Activated T-helper 1 cell treated with anti-CD3 and anti-CD28 coated beads, Interleukin-12 subunit alpha, Interleukin-12 subunit beta, Interleukin-2, Interleukin-4 antibody, amounts not matched to agents 30 ng/mL and 10 ng/mL and 1 ng/mL, durations not matched to agents 14 hours and 24 hours and 36 hours (primary cell): Measurements from ENCODE around the gene OR1A2. TPM values are rescaled to one million over a fixed set of nuclear protein-coding genes. Genes with fewer than 3 reads are reported as not detected.
"Not testable (repeated sequence)": the region's sequence is repeated elsewhere in the genome, so short reads cannot be mapped to it uniquely, and the experiment has no call there.

Source experiments
- DNase-seq: peaks from one replicate; pipeline ENCODE4 v3.0.0; 2021; ENCODE audit warnings: low spot score
- H3K27ac Mint-ChIP-seq: one replicate; pipeline ENCODE4 v1.8.0; 2021; ENCODE audit warnings: mild to moderate bottlenecking, mixed read lengths
- H3K27me3 Mint-ChIP-seq: one replicate; pipeline ENCODE4 v1.8.0; 2022; ENCODE audit warnings: mild to moderate bottlenecking, moderate library complexity, mixed read lengths; ENCODE audit not compliant: insufficient read depth
- H3K36me3 Mint-ChIP-seq: one replicate; pipeline ENCODE4 v1.8.0; 2021; ENCODE audit warnings: low read depth, mixed read lengths
- H3K4me1 Mint-ChIP-seq: one replicate; pipeline ENCODE4 v1.8.0; 2021; ENCODE audit warnings: low read depth, mixed read lengths
- H3K4me3 Mint-ChIP-seq: one replicate; pipeline ENCODE4 v1.8.0; 2021; ENCODE audit warnings: mild to moderate bottlenecking, moderate library complexity, mixed read lengths
- H3K9me3 Mint-ChIP-seq: one replicate; pipeline ENCODE4 v1.8.0; 2021; ENCODE audit warnings: mixed read lengths
- intact Hi-C: fragments of 100-400 bp; cut with micrococcal nuclease; formaldehyde crosslinking; loops from one replicate; pipeline ENCODE4 v1.15.1; 2024
- total RNA-seq: library from RNA; stranded (reverse); gene quantifications from 2 replicates; pipeline ENCODE4 v1.2.3, GENCODE V29; 2022

OR1A2 gene
- total RNA-seq, 1 donor from 2014 or later: not detected

DNA sequence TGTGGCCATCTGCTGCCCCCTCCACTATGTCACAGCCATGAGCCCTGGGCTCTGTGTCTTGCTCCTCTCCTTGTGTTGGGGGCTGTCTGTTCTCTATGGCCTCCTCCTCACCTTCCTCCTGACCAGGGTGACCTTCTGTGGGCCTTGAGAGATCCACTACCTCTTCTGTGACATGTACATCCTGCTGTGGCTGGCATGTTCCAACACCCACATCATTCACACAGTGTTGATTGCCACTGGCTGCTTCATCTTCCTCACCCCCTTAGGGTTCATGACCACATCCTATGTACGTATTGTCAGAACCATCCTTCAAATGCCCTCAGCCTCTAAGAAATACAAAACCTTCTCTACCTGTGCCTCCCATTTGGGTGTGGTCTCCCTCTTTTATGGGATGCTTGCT, 43.7 kb downstream of the OR1A2 start:
- H3K4me1 Mint-ChIP-seq, H3K9me3 Mint-ChIP-seq, intact Hi-C loops, H3K4me3 Mint-ChIP-seq, H3K27ac Mint-ChIP-seq, H3K36me3 Mint-ChIP-seq, H3K27me3 Mint-ChIP-seq, DNase-seq: not testable (repeated sequence)

DNA sequence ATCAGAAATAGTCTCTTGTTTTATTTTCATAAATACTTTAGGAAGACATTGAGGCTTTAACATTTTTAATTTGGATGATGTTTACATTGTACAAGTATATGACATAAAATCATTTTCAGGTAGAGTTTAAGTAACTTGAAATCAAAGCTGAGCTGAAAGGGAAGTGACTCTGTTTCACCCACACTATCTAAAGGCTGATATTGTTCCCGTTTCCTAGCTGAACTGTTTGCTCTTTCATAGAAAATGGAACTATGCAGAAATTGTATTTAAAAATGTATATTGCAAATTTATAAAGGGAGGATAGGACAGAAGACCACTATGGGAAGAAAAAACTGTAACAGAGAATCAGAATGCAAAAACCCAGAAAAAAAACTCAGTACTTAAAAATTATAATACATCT, 47.5 kb downstream of the OR1A2 start:
- H3K9me3 Mint-ChIP-seq, H3K4me3 Mint-ChIP-seq, H3K4me1 Mint-ChIP-seq, intact Hi-C loops, DNase-seq, H3K36me3 Mint-ChIP-seq, H3K27me3 Mint-ChIP-seq, H3K27ac Mint-ChIP-seq: not testable (repeated sequence)

Other genes starting within 250 kb of the OR1A2 start
- gene OR1D5, start 133.9 kb upstream of the OR1A2 start, total RNA-seq: not detected in 2 replicates
- not detected in 2 replicates for gene OR1D2, start 93.1 kb upstream of the OR1A2 start, total RNA-seq
- not detected in 2 replicates for gene OR1G1, start 70.0 kb upstream of the OR1A2 start, total RNA-seq
- not detected in 2 replicates for gene OR1A1, start 10.1 kb downstream of the OR1A2 start, total RNA-seq
- gene OR3A1, start 100.8 kb downstream of the OR1A2 start, total RNA-seq: not detected in 2 replicates
- 0.24 and 0.47 TPM in 2 replicates for gene OR3A2, start 188.8 kb downstream of the OR1A2 start, total RNA-seq
- not detected in 2 replicates for gene OR1E1, start 200.9 kb downstream of the OR1A2 start, total RNA-seq
- gene OR3A3, start 213.9 kb downstream of the OR1A2 start, total RNA-seq: not detected in 2 replicates
- not detected in 2 replicates for gene OR1E2, start 236.3 kb downstream of the OR1A2 start, total RNA-seq